Upper lobe of right lung (tissue), 1 donor: ENCODE results near the gene SGO2. TPM values are rescaled to one million over a fixed set of nuclear protein-coding genes. Genes with fewer than 3 reads are reported as not detected.
"Not testable (repeated sequence)": the region's sequence is repeated elsewhere in the genome, so short reads cannot be mapped to it uniquely, and the experiment has no call there.

ENCODE experiments used
- ATAC-seq: fragments of 200-7000 bp; cut with Tn5 transposase; one replicate; pipeline ENCODE4 v1.9.1; 2020; ENCODE audit warnings: mild to moderate bottlenecking, moderate library complexity
- DNase-seq: peaks from one replicate; pipeline ENCODE4 v3.0.0-alpha.2; 2020
- H3K27ac ChIP-seq: fragments of 200-600 bp; one replicate; pipeline ENCODE4 v1.8.0; 2022
- H3K27me3 ChIP-seq: fragments of 200-600 bp; one replicate; pipeline ENCODE4 v1.8.0; 2022; ENCODE audit warnings: mild to moderate bottlenecking
- H3K36me3 ChIP-seq: fragments of 200-600 bp; one replicate; pipeline ENCODE4 v1.8.0; 2022
- H3K4me1 ChIP-seq: fragments of 200-600 bp; one replicate; pipeline ENCODE4 v1.8.0; 2022
- H3K4me3 ChIP-seq: fragments of 200-600 bp; one replicate; pipeline ENCODE4 v1.8.0; 2022; ENCODE audit warnings: mild to moderate bottlenecking
- H3K9me3 ChIP-seq: fragments of 200-600 bp; one replicate; pipeline ENCODE4 v1.8.0; 2022
- intact Hi-C: fragments of 100-400 bp; cut with DNase I; formaldehyde crosslinking; loops from one replicate; pipeline ENCODE4 v1.11.0; 2022
- total RNA-seq: library from RNA; stranded (reverse); fragmentation: NEBNext Ultra II Directional; extraction: Animal tissue kit (Norgen Biotek cat#: 25700); gene quantifications from one replicate; pipeline ENCODE4 v1.2.1, GENCODE V29; 2021
- TF ChIP-seq, protein P1 (sequence below): fragments of 200-600 bp; IDR thresholded peaks from one replicate; pipeline ENCODE4 v1.8.0; 2022; ENCODE audit warnings: antibody characterized with exemption
- donor health status: DM: no; HTN: yes; CAD: no; lungs with severe emphysema.

Gene SGO2
- total RNA-seq, 1 donor from 2014 or later, result 2.1 TPM

GRCh38 chr2:200627110-200627770 is 101.2 kb downstream of the SGO2 start:
- no peaks in the 10 kb centered on the region for H3K27me3 ChIP-seq
- intact Hi-C loops, result no loop called here
- H3K4me1 ChIP-seq, result no peaks in the 10 kb centered on the region
- no peak for ATAC-seq
- H3K4me3 ChIP-seq, result no peak overlapping the region
- DNase-seq, result no peak
- no peak overlapping the region for H3K27ac ChIP-seq
- no peaks in the 10 kb centered on the region for H3K36me3 ChIP-seq
- H3K9me3 ChIP-seq, result no peaks in the 10 kb centered on the region
- TF ChIP-seq, protein P1, sequence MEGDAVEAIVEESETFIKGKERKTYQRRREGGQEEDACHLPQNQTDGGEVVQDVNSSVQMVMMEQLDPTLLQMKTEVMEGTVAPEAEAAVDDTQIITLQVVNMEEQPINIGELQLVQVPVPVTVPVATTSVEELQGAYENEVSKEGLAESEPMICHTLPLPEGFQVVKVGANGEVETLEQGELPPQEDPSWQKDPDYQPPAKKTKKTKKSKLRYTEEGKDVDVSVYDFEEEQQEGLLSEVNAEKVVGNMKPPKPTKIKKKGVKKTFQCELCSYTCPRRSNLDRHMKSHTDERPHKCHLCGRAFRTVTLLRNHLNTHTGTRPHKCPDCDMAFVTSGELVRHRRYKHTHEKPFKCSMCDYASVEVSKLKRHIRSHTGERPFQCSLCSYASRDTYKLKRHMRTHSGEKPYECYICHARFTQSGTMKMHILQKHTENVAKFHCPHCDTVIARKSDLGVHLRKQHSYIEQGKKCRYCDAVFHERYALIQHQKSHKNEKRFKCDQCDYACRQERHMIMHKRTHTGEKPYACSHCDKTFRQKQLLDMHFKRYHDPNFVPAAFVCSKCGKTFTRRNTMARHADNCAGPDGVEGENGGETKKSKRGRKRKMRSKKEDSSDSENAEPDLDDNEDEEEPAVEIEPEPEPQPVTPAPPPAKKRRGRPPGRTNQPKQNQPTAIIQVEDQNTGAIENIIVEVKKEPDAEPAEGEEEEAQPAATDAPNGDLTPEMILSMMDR, result no peak

- H3K27ac ChIP-seq, H3K4me1 ChIP-seq, H3K36me3 ChIP-seq, H3K9me3 ChIP-seq, H3K27me3 ChIP-seq, H3K4me3 ChIP-seq, DNase-seq, ATAC-seq, intact Hi-C loops: not testable (repeated sequence)
Measured at GRCh38 chr2:200628461-200628860, 102.5 kb downstream of the SGO2 start.

GRCh38 chr2:200631287-200631686 is 105.3 kb downstream of the SGO2 start:
- TF ChIP-seq, protein P1, result no peak
- Histone ChIP-seq H3K9me3 (no peaks in the 10 kb centered on the region), H3K4me3 (no peak overlapping the region), H3K36me3 (no peaks in the 10 kb centered on the region), H3K27me3 (no peaks in the 10 kb centered on the region), H3K4me1 (no peaks in the 10 kb centered on the region), H3K27ac (no peak overlapping the region)
- intact Hi-C loops, result no loop called here
- DNase-seq (no peak), ATAC-seq (no peak)

Other genes with a start within 250 kb of the SGO2 start
- gene SPATS2L, start 219.5 kb upstream of the SGO2 start, total RNA-seq, result 92.7 TPM
- 13.0 TPM for gene KCTD18, start 16.1 kb upstream of the SGO2 start, total RNA-seq
- gene AOX1, start 59.8 kb downstream of the SGO2 start, total RNA-seq, result 24.3 TPM